GM19351 (cell line): ENCODE results near the gene LMNTD2.

Source experiments
- ATAC-seq: cut with Tn5 transposase; IDR thresholded peaks from one replicate; pipeline ENCODE4 v1.9.1; 2021; ENCODE audit warnings: mild to moderate bottlenecking, moderate library complexity; ENCODE audit not compliant: unreplicated experiment

Gene LMNTD2

DNA sequence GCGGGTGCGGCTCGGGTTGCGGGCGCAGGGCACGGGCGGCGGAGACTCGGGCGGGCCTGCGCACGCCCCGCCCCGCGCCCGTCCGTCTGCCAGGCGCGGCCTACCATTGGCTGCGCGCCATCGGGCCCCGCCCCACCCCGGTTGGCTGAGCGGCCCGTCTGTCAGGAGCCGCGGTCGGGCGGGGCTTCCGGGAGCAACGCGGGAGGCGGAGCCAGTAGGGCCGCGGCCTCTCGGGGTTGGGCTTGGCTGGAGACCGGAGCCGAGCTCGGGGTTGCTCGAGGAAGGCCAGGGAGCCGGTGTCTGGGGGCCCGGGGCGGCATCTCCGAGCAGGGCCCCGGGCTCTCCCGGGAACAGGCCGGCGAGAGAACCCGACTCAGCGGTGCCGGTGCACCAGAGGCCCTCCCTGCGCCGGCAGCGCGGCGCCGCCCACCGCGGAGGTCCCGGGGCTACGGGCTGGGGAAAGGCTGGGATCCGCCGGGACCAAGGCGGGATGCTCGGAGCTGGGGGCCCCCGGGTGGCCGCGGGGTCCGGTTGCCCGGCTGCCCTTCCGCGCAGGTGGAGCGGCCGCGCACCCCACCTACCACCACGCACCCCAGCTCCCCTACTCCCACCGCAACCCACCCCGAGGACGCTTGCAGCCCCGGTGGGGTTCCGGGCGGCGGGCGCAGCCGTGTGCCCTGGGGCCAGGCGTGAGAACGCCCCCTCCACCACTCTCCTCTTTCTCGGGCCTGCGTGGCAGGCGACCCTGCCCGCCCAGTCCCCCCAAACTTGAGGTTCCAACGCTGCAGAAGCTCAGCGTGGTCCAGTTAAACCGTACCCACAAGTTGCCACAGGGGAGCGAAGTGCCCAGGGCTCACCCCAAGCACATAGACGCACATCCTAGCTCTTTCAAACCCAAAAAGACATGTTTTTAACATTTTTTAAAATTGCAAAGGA is 24.8 kb downstream of the LMNTD2 start, which contains the start of gene HRAS:
HRAS (minus strand) TSS at position 58 of the 936 bp plus-strand sequence.
- ATAC-seq = peak; percentile 81

DNA sequence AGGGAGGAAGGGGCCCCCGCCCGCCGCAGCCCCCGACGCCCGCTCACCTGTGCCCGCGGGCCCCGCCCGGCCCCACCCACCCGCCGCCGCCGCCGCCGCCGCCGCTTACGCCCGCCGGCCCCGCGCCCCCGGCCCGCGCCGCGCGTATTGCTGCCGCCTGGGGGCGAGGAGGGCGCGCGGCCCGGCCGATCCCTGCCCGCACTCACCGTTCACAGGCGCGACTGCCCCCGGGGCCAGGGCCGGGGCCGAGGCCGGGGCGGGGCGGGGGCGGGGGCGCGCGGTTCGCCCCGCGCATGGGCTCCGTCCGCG is 25.4 kb downstream of the LMNTD2 start:
- peak; percentile 16 for ATAC-seq

DNA sequence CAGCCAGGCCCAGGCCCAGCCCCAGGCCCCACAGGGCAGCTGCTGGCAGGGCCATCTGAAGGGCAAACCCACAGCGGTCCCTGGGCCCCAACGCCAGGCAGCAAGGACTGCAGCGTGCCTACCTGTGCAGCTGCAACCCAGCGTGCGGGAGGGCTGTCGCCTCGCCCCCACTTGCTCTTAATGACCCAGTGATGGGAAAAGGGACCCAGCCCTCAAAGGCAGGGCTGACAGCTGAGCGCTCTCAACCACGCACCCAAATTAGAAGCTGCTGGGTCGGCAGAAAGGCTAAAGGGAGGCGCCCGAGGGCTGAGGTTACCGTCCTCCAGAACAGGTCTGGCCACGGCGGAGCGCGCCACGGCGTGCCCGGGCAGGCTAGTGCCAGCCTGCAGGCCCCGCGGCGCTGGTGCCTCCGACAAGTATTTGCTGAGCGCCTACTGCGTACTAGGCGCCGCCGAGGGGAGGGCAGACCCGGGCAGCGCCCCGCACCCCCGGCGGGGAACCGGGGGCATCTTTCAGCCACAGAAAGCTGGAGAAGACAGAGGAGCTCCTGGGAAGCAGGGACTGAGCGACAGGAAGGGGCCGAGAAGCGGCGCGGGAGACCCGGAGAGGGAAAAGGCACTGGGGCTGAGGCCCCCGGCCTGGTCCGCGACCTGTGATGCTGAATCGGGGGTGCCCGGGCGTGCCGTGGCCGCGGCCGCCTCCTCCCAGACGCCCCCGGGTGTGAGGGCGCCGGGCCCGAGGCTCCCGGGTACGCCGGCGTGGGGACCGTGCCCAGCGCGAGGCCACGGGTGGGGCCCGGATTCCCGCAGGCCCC is 25.9 kb downstream of the LMNTD2 start:
- ATAC-seq = no peak

DNA sequence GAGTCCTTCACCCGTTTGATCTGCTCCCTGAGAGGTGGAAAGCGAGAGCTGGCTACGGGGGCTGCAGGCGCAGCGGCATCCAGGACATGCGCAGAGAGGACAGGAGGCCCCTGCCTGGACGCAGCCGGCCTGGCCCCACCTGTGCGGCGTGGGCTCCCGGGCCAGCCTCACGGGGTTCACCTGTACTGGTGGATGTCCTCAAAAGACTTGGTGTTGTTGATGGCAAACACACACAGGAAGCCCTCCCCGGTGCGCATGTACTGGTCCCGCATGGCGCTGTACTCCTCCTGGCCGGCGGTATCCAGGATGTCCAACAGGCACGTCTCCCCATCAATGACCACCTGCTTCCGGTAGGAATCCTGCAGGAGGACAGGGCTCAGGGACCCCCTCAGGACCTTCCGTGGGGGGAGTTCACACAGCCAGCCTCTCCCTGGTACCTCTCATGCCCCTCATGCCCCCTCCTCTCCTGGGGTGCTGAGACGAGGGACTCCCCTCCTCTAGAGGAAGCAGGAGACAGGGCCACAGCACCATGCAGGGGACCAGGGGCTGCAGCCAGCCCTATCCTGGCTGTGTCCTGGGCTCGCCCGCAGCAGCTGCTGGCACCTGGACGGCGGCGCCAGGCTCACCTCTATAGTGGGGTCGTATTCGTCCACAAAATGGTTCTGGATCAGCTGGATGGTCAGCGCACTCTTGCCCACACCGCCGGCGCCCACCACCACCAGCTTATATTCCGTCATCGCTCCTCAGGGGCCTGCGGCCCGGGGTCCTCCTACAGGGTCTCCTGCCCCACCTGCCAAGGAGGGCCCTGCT is 26.7 kb downstream of the LMNTD2 start:
- no peak for ATAC-seq

DNA sequence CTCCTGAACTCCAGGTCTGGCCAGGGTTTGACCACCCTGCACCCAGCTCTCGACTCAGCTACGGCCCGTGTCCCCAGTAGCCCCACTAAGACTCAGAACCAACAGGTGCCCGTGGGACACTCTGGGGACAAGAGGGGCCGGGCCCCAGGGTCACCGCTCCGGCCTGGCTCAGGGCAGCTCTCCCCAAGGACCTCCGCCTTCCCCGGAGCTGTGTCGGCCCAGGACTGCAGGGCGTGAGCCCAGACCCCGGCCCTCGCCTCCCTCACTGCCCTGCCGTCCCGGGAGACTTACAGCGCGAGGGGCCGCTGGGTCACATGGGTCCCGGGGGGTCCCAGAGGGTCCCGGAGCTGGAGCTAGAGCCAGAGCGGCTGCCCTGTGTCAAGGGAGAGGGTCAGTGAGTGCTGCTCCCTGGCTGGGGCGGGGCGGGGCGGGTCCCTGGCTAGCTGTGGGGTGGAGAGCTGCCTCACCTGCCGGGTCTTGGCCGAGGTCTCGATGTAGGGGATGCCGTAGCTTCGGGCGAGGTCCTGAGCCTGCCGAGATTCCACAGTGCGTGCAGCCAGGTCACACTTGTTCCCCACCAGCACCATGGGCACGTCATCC is 27.5 kb downstream of the LMNTD2 start:
- ATAC-seq = no peak

DNA sequence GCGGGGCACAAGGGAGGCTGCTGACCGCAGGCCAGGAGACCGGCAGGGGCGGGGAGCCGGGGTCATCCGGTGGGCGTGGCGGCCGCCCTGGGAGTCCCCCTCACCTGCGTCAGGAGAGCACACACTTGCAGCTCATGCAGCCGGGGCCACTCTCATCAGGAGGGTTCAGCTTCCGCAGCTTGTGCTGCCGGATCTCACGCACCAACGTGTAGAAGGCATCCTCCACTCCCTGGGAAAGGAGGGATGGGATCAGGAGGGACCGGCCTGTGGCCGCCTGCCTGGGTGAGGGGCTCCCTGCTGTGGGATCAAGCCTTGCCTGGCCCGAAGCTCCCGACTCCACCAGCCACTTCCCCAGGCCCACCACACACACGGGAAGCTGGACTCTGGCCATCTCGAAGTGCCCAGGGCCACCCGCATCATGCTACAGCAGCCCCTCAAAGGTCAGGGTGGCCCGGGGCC is 28.0 kb downstream of the LMNTD2 start:
- ATAC-seq = no peak

DNA sequence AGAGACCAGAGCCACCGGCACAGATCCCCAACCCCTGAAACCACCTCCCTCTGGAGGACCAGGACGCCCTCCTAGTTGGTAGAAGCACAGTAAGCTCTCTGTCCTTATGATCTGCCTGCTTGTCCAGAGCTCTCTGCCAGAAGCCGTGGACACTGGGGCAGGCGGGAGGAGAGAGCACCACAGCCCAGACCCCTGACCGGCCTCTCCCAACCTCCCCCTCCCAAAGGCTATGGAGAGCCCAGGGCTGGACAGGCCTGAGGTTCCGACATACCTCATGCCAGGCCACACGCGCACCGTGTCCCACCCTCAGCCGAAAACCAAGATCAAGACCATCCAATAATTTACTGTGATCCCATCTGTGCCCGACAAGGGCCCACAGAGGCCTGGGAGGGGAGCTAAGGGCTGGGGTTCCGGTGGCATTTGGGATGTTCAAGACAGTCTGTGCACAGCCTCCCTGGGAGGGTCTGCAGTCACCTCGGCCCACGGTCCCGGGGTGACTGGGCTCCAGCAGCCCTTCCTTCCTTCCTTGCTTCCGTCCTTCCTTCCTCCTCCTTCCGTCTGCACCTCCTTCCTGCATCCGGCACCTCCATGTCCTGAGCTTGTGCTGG is 28.5 kb downstream of the LMNTD2 start:
- no peak for ATAC-seq

DNA sequence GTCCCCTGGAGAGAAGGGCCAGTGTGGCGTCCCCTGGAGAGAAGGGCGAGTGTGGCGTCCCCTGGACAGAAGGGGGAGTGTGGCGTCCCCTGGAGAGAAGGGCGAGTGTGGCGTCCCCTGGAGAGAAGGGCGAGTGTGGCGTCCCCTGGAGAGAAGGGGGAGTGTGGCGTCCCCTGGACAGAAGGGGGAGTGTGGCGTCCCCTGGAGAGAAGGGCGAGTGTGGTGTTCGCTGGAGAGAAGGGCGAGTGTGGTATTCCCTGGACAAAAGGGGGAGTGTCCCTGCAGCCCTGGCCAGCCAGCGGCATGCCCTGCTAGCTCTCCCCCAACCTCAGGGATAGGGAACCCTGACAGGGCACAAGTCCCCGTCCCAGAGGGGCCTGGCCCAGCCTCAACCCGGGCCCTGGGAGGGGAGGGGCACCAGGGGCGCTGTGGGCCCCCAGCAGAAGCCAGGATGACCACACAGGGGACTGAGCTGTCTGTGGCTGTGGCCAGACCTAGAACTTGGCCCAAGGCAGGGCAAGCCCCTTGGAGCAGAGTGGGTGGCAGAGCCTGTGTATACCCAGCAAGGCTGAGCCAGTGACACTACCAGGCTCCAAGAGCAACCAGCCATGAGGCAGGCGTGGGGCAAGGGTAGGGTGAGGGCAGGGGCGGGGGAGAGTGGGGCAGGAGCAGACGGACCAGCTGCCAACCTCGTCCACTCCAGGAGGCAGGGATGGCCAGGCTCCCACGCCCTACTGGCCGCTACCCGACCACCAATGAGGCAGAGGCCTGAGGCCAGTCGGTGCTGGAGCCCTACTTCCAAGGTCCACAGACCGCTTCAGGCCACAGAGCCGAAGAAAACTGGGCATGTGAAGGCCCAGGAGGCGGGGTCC is 29.3 kb downstream of the LMNTD2 start:
- ATAC-seq = no peak

DNA sequence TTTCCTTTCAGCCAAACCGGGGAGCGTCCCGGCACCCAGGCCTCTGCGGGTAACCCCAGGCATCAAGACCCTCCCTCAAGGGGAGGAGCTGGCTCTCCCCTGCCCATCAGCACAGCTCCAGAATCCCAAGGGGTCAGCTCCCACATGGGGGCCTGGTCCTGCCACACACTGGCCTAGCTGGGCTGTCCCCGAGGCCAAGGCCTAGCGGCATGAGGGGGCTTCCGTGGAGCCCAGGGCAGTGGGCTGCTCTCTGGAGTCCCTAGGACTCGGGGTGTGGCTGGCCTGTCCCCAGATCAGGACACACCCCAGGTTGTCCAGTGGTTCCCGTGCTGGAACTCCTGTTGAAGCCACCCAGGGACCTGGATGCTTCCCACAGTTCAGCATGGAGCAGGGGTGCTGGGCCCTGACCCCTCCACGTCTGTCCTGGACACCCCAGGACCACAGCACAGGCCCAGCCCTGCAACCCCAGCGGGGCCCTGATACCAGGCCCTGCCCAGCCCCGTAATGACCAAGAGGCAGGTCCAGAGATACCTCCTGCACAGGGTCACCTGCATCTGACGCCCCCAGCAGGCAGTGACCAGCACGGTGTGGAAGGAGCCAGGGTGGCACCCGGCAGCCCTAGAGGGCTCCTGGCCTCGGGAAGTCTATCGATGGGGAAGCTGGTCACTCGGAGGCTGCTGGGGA is 30.7 kb downstream of the LMNTD2 start:
- no peak for ATAC-seq

DNA sequence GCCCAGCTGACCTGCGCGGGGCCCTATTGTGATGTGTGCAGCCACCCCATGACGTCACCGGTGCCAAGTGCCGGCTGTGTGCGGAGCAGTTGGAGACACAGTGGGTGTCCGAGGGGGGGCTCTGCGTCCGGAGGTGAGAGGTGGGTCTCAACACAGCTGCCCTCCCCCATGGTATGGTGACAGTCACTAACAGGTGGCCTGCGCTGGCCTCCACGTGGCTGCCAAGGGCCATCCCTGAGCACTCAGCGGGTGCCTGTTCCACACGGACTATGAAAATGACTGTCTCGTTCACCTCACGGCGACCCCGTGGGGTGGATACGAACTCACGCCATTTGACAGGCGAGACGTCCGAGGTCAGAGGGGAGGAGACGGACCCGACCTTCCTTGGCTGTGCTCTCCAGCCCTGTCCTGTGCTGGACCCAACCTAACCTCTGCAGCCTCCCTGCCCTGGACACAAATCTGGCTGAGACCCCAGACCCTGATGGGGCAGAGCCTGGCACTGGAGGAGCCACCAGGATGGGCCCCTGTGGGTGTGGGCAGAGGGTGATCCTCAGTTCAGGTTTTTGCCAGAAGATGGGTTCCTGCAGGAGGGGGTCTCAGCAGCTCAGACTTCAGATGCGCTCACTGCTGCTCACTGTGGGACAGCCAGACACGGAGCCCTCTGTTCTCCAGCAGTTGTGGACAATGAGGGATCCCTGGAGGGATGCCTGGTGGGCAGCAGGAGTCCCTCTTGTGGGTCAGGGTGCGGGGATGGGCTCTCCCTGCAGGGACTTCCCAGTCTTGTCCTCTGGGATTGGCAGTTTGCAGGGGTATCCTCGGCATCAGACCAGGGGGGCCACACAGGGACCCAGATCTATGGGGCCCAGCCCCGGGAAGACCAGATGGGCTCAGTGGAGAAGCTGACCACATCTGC is 31.5 kb downstream of the LMNTD2 start:
- no peak for ATAC-seq

DNA sequence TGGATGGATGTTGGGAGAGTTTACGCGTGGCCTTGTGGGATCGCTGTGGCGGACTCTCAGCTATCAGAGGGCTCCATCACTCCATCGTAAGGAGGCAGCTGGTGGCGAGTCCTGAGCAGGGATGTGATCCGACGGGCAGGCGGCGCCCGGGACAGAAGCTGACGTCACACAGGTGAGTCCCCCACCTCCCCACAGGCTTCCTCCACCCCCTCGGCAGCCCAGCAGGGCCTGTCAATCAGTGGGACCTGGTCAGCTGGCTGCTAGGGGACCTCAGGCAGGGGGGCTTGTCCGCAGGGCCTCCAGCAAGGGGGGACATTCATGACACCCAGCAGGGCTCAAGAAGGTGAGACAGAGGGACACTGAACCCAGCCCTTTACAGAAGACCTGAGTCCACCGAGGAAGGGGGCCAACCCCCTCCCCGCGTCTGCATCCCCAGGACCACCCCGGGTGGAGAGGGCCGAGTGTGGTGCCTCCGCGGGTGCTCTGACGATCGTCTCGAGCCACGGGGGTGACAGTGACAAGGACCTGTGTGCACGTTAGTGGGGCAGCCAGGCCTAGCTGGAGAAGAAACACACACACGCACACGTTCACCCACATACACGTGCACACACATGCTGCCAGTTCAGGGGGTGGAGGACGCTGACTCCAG is 32.2 kb downstream of the LMNTD2 start:
- ATAC-seq = no peak

DNA sequence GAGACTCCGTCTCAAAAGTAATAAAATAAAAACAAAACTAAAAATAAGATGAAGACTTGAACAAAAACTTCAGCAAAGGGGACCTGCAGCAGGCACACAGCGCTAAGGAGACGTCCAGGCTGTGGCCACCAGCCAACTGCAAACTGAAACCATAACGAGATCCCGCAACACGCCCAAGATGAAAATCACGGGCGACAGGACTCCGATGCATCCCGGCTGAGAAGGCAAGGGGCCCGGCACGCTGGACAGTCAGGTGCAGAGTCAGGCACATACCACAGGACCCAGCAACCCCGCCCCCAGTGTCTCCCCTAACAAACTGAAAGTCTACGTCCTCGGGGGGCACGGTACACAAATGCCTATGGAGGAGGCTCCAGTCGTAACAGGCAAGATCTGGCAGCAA is 34.3 kb downstream of the LMNTD2 start:
- no peak for ATAC-seq

DNA sequence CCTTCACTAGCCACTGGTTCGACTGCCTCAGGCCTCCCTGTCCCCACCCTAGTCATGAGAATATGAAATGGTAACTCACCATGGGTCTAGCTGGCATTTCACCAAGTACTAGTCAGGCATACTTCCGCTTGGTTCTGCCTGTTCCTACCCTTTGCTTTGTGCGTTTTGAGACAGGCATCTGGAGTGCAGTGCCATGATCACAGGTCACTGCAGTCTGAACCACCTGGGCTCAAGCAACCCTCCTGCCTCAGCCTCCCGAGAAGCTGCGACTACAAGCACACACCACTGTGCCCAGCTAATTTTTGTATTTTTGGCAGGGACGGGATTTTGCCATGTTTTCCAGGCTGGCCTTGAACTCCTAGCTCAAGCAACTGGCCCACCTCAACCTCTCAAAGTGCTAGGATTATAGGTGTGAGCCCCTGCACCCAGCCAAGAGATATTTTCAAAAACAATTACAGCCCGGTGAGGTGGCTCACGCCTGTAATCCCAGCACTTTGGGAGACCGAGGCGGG is 39.3 kb downstream of the LMNTD2 start:
- no peak for ATAC-seq

DNA sequence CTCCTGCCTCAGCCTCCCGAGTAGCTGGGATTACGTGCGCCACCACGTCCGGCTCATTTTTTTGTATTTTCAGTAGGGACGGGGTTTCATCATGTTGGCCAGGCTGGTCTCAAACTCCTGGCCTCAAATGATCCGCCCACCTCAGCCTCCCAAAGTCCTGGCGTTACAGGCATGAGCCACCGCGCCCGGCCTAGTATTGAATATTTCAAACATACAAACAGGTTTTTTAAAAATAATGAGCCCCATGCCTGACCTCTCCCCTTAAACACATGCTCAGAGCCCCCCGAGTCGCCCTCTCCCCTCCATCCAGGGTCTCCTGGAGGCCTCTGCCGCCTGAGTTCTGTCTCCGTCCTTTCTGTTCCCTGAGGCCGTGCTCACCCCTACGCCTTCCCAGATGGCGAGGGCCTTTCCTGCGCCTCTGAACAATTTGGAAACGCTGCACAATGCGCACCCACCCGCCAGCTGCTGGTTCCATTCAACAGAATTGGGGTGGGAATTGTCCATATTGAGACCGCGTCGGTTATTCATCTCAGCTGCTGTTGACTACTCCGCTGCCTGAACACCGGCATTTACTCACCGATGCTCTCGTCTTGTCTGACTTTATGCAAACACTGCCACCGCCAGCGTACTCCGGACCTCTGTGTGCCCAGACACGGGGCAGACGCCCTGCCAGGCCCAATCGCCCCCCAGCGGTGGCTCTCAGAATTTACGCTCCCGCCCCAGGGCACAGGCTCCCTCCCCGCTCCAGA is 39.9 kb downstream of the LMNTD2 start:
- no peak for ATAC-seq

DNA sequence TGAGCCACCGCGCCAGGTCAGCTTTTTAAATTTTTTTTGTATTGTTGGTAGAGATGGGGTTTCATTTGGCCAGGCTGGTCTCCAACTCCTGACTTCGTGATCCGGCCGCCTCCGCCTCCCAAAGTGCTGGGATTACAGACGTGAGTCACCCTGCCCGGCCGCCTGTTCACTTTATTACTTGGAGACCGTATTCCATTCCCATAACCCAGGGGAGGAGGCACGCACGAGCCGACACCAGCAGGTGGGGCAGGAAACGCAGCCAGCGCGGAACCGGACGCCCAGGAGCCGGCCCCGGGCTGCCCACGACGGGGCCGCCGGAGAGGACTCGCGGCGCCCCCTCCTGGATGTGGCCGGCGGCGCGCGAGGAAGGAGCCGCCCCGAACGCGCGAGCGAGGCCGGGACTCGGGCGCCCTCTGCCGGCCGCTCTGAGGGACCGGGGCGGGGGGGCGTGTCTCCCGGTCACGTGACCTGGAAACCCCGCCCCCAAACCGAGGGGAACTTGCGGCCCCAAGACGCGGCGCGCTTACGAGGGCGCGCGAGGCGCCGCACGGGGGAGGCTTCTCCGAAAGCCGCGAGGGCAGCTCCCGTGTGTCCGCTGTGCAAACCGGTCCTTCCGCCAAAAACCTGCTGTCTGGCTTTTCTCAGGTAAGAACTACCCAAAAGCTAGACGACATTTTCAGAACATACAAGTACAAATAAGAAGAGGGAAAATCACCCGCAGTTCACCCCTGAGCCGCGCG is 41.9 kb downstream of the LMNTD2 start:
- ATAC-seq = peak; percentile 80
